SK-N-SH (cell line): Measurements from ENCODE around the gene ID4. TPM values are rescaled to one million over a fixed set of nuclear protein-coding genes. Genes with fewer than 3 reads are reported as not detected.

Experiments used
- CTCF ChIA-PET: fragments of 300-600, 350-600 bp; formaldehyde crosslinking; extraction: SDS; loops from one replicate; lab custom pipeline; 2021; lab: Yijun Ruan, JAX
- POLR2A ChIA-PET: fragments of 350-600 bp; sonication (Branson Sonifier 250); formaldehyde crosslinking; extraction: SDS; loops from one replicate; lab custom pipeline; 2020; ENCODE audit warnings: antibody characterized with exemption, inconsistent platforms; lab: Yijun Ruan, JAX
- DNase-seq: peaks from one replicate; pipeline ENCODE4 v3.0.0; 2012
- H2AFZ ChIP-seq: fragments of 200-600 bp; sonication (generic); 2 replicates; pipeline ENCODE4 v1.8.1; 2016; ENCODE audit warnings: antibody characterized with exemption, mild to moderate bottlenecking, low read depth
- H3F3A ChIP-seq: fragments of 200-600 bp; sonication (generic); replicated peaks from 2 replicates; pipeline ENCODE3; 2016; ENCODE audit warnings: antibody characterized with exemption, mild to moderate bottlenecking; ENCODE audit not compliant: insufficient read depth
- H3K27ac ChIP-seq, 2 experiments: fragments of 200-500 bp in 1 of 2; fragments of 200-600 bp in 1 of 2; sonication (Bioruptor generic) in 1 of 2; sonication (generic), shearing (Covaris generic) in 1 of 2; 2 replicates each; pipeline versions ENCODE4 v1.5.1 to v1.6.1; 2014 to 2016; ENCODE audit warnings: low read depth in 2 of 2, inconsistent platforms in 1 of 2, low read length in 1 of 2, mild to moderate bottlenecking in 1 of 2, mixed read lengths in 1 of 2
- H3K27me3 ChIP-seq: fragments of 200-600 bp; sonication (generic), shearing (Covaris generic); 2 replicates; pipeline ENCODE4 v1.6.1; 2016; ENCODE audit warnings: mixed run types; ENCODE audit not compliant: insufficient read depth
- H3K36me3 ChIP-seq, 2 experiments: fragments of 200-500 bp in 1 of 2; fragments of 200-600 bp in 1 of 2; sonication (Bioruptor generic) in 1 of 2; sonication (generic) in 1 of 2; replicated peaks in 1 of 2; 2 replicates each; pipeline versions ENCODE3 to v1.5.1; 2014 to 2016; ENCODE audit warnings: low read length in 1 of 2, mild to moderate bottlenecking in 1 of 2; ENCODE audit not compliant: insufficient read depth in 2 of 2, control insufficient read depth in 1 of 2
- H3K4me1 ChIP-seq, 2 experiments: fragments of 200-500 bp in 1 of 2; fragments of 200-600 bp in 1 of 2; sonication (Bioruptor generic) in 1 of 2; sonication (generic), shearing (Covaris generic) in 1 of 2; 2 replicates each; pipeline versions ENCODE4 v1.5.1 to v1.6.1; 2014 to 2016; ENCODE audit warnings: low read depth in 1 of 2, low read length in 1 of 2, mixed run types in 1 of 2; ENCODE audit not compliant: insufficient read depth in 2 of 2, control insufficient read depth in 1 of 2
- H3K4me2 ChIP-seq: fragments of 200-600 bp; sonication (generic), shearing (Covaris generic); 2 replicates; pipeline ENCODE4 v1.6.1; 2017; ENCODE audit warnings: mixed run types
- H3K4me3 ChIP-seq, 2 experiments: fragments of 200-500 bp in 1 of 2; fragments of 200-600 bp in 1 of 2; sonication (Bioruptor generic) in 1 of 2; sonication (generic), shearing (Covaris generic) in 1 of 2; 2 replicates each; pipeline versions ENCODE4 v1.5.1 to v1.8.1; 2014 to 2016; ENCODE audit warnings: low read depth in 2 of 2, inconsistent platforms in 1 of 2, low read length in 1 of 2, mild to moderate bottlenecking in 1 of 2, mixed read lengths in 1 of 2, moderate library complexity in 1 of 2
- H3K79me2 ChIP-seq: fragments of 200-600 bp; sonication (generic); 2 replicates; pipeline ENCODE4 v1.8.1; 2017; ENCODE audit warnings: mild to moderate bottlenecking; ENCODE audit not compliant: insufficient read depth
- H3K9ac ChIP-seq: fragments of 200-600 bp; sonication (generic); 2 replicates; pipeline ENCODE4 v1.6.1; 2017; ENCODE audit warnings: mixed run types
- H3K9me2 ChIP-seq: fragments of 200-600 bp; sonication (generic); 2 replicates; pipeline ENCODE4 v1.6.1; 2017; ENCODE audit warnings: mixed run types
- H3K9me3 ChIP-seq: fragments of 200-600 bp; sonication (generic); 2 replicates; pipeline ENCODE4 v1.6.1; 2017; ENCODE audit warnings: mixed run types, mild to moderate bottlenecking, moderate library complexity
- H4K20me1 ChIP-seq: fragments of 200-600 bp; sonication (generic); 2 replicates; pipeline ENCODE4 v1.6.1; 2017; ENCODE audit warnings: mild to moderate bottlenecking, mixed run types; ENCODE audit not compliant: insufficient read depth
- CHD2 ChIP-seq: fragments of 150-350 bp; IDR thresholded peaks from 2 replicates; pipeline ENCODE4 v1.6.1; 2018; ENCODE audit warnings: low read length; ENCODE audit not compliant: partially characterized antibody
- CTCF ChIP-seq: fragments of 200-600 bp; sonication (generic); IDR thresholded peaks from 2 replicates; pipeline ENCODE4 v1.6.1; 2017; ENCODE audit warnings: antibody characterized with exemption, mild to moderate bottlenecking, moderate library complexity
- EP300 ChIP-seq, 2 experiments: IDR thresholded peaks; 2 replicates each; pipeline versions ENCODE4 v1.4.0 to v1.6.1; 2012; ENCODE audit warnings: borderline replicate concordance in 1 of 2, low read depth in 1 of 2, low read length in 1 of 2
- EZH2phosphoT487 ChIP-seq: fragments of 200-600 bp; sonication (generic); IDR thresholded peaks from 2 replicates; pipeline ENCODE4 v1.6.1; 2017; ENCODE audit warnings: low read depth, mixed run types, mild to moderate bottlenecking, antibody characterized with exemption, moderate library complexity, borderline replicate concordance
- FOSL2 ChIP-seq: IDR thresholded peaks from 2 replicates; pipeline ENCODE4 v1.4.0; 2012; ENCODE audit warnings: low read depth, mild to moderate bottlenecking, moderate library complexity, borderline replicate concordance
- FOXJ3 ChIP-seq: sonication (generic); formaldehyde crosslinking; IDR thresholded peaks from 2 replicates; pipeline ENCODE4 v1.5.1; 2020; ENCODE audit warnings: mild to moderate bottlenecking, missing genetic modification reagents
- FOXM1 ChIP-seq: IDR thresholded peaks from 2 replicates; pipeline ENCODE4 v1.4.0; 2012; ENCODE audit warnings: low read depth, mild to moderate bottlenecking
- GABPA ChIP-seq: IDR thresholded peaks from 2 replicates; pipeline ENCODE4 v1.4.0; 2012; ENCODE audit warnings: low read depth, mild to moderate bottlenecking
- GATA2 ChIP-seq: sonication (generic); formaldehyde crosslinking; IDR thresholded peaks from 2 replicates; pipeline ENCODE4 v1.5.0; 2020; ENCODE audit warnings: mild to moderate bottlenecking, missing genetic modification reagents
- JUND ChIP-seq: IDR thresholded peaks from 2 replicates; pipeline ENCODE4 v1.4.0; 2012
- MEF2A ChIP-seq: IDR thresholded peaks from 2 replicates; pipeline ENCODE4 v1.4.0; 2012; ENCODE audit warnings: low read depth, borderline replicate concordance
- MXI1 ChIP-seq: IDR thresholded peaks from 2 replicates; pipeline ENCODE4 v1.6.1; 2012; ENCODE audit warnings: mild to moderate bottlenecking, low read depth, low read length, improper control_type of control experiment
- NRF1 ChIP-seq: IDR thresholded peaks from 2 replicates; pipeline ENCODE4 v1.6.1; 2012; ENCODE audit warnings: low read depth, mild to moderate bottlenecking, low read length
- RAD21 ChIP-seq: IDR thresholded peaks from 2 replicates; pipeline ENCODE4 v1.6.1; 2012; ENCODE audit warnings: mild to moderate bottlenecking, low read length
- RCOR1 ChIP-seq: fragments of 150-350 bp; IDR thresholded peaks from 2 replicates; pipeline ENCODE4 v1.6.1; 2017; ENCODE audit warnings: antibody characterized with exemption, low read length
- RFX5 ChIP-seq: IDR thresholded peaks from 2 replicates; pipeline ENCODE4 v1.6.1; 2012; ENCODE audit warnings: mild to moderate bottlenecking, improper control_type of control experiment, low read length
- RXRA ChIP-seq: IDR thresholded peaks from 2 replicates; pipeline ENCODE4 v1.4.0; 2012; ENCODE audit warnings: low read depth, mild to moderate bottlenecking, borderline replicate concordance
- TAF1 ChIP-seq: IDR thresholded peaks from 2 replicates; pipeline ENCODE4 v1.6.1; 2012; ENCODE audit warnings: low read depth, mild to moderate bottlenecking, low read length, moderate library complexity, borderline replicate concordance
- TCF12 ChIP-seq: IDR thresholded peaks from 2 replicates; pipeline ENCODE4 v1.4.0; 2012
- YY1 ChIP-seq: IDR thresholded peaks from 2 replicates; pipeline ENCODE4 v1.4.0; 2012; ENCODE audit warnings: low read depth, mild to moderate bottlenecking
- WGBS: methylation state at CpG from one replicate; pipeline ENCODE4 v1.1.6; 2017; ENCODE audit warnings: low lambda C conversion rate; 5-methylcytosine and 5-hydroxymethylcytosine counted together
- polyA plus RNA-seq, 3 experiments: library from polyadenylated mRNA; depleted of rRNA; stranded (reverse); fragments of >200 nt; gene quantifications; 2 replicates each; pipeline ENCODE4 v1.2.3, GENCODE V29; 2012
- TF ChIP-seq, protein P1 (sequence below): IDR thresholded peaks from 2 replicates; pipeline ENCODE4 v1.4.0; 2012; ENCODE audit warnings: low read depth, borderline replicate concordance
- TF ChIP-seq, protein P2 (sequence below): fragments of 150-350 bp; IDR thresholded peaks from 2 replicates; pipeline ENCODE4 v1.6.1; 2017; ENCODE audit warnings: antibody characterized with exemption, low read length, low read depth, borderline replicate concordance

Gene ID4
- polyA plus RNA-seq, 1 of the 3 experiments (the other 2 are of a cell fraction) = 4.9 TPM

DNA sequence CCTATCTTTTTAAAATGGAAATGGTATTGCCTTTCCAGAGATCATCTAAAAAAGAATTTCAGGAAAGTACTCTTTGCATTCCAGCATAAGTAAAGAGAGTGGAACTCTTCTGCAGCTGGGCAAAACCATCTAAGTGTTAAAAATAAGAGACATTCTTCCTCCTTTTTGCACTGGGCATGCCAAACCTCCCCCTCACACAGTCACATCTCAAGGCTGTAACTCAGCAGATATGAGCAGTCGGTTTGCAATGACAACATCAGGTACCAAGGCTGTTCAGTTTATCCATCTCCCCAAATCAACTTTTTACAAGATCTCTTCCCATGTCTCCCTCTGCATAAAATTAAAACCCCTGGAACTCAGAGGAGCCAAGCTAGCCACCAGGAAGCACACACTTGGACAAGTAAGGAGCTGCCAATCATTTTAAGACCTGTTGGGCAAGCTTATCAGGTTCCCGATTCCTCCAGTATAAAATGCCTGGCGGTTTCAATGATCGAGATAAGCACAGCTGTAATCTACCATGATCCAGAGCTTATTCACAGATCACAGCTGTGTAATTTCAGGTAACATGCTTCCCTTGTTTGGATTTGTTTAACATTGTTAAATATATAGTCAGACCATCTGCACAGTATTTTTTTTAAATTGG is 23.2 kb downstream of the ID4 start:
- TF ChIP-seq RAD21 (no peak), RFX5 (no peak), FOSL2 (no peak), YY1 (no peak), MEF2A (no peak)
- no peaks in the 10 kb centered on the region for H3K36me3 ChIP-seq
- no peaks in the 10 kb centered on the region for H3K9me2 ChIP-seq
- H3K4me3 ChIP-seq = no peak overlapping the region
- WGBS = 3% methylated on average over 4 of the region's 4 CpGs
- no peak overlapping the region for H3K4me2 ChIP-seq
- H3K79me2 ChIP-seq = no peaks in the 10 kb centered on the region
- CTCF ChIA-PET = no interaction called here
- POLR2A ChIA-PET = no interaction called here
- no peak for DNase-seq
- no peak overlapping the region for H2AFZ ChIP-seq
- H3K9me3 ChIP-seq = no peaks in the 10 kb centered on the region
- no peaks in the 10 kb centered on the region for H3K4me1 ChIP-seq
- no peak overlapping the region for H3K27ac ChIP-seq
- no peaks in the 10 kb centered on the region for H3F3A ChIP-seq
- H3K9ac ChIP-seq = no peak overlapping the region
- no peaks in the 10 kb centered on the region for H4K20me1 ChIP-seq
- no peaks in the 10 kb centered on the region; the same call in 1 of the 2 replicates for H3K27me3 ChIP-seq

DNA sequence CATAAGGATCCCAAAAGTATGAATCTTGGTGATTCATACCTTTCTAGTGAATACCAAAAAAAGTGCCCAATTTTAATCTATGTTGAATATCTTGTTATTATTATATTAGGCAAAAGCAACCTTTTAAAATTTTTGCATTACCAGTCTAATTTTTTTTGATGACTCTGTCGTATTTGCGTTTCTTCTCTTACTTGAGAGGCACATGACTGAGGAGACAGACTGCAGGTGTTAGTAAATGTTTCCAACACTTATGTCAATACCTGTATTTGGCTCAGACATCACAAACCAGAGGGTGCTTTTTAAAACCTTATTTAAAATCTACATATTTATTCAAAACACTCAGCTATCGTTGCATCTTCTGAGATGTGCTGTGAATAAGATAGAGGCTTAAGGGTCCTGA is 27.1 kb downstream of the ID4 start:
- Histone ChIP-seq H3K9me3 (no peaks in the 10 kb centered on the region), H3K4me3 (no peak overlapping the region), H4K20me1 (no peaks in the 10 kb centered on the region), H3K9ac (no peak overlapping the region)
- TF ChIP-seq FOXJ3 = no peak
- no peak for TF ChIP-seq RCOR1
- no peak for TF ChIP-seq FOSL2
- TF ChIP-seq GATA2 = no peak
- no peak for TF ChIP-seq EP300 (IDR thresholded peaks at IDR 0.05; ENCODE audit: borderline replicate concordance in 1 of 2, low read depth in 1 of 2, low read length in 1 of 2)
- TF ChIP-seq CHD2 = no peak
- TF ChIP-seq EZH2phosphoT487 = no peak
- TF ChIP-seq FOXM1 = no peak
- TF ChIP-seq TAF1 = no peak
- TF ChIP-seq CTCF = no peak
- no peak for TF ChIP-seq MXI1
- TF ChIP-seq GABPA = no peak
- no peak for TF ChIP-seq JUND
- TF ChIP-seq RXRA = no peak
- TF ChIP-seq NRF1 = no peak
- no peak for TF ChIP-seq TCF12
- TF ChIP-seq, protein P1, sequence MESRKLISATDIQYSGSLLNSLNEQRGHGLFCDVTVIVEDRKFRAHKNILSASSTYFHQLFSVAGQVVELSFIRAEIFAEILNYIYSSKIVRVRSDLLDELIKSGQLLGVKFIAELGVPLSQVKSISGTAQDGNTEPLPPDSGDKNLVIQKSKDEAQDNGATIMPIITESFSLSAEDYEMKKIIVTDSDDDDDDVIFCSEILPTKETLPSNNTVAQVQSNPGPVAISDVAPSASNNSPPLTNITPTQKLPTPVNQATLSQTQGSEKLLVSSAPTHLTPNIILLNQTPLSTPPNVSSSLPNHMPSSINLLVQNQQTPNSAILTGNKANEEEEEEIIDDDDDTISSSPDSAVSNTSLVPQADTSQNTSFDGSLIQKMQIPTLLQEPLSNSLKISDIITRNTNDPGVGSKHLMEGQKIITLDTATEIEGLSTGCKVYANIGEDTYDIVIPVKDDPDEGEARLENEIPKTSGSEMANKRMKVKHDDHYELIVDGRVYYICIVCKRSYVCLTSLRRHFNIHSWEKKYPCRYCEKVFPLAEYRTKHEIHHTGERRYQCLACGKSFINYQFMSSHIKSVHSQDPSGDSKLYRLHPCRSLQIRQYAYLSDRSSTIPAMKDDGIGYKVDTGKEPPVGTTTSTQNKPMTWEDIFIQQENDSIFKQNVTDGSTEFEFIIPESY = no peak
- TF ChIP-seq, protein P2, sequence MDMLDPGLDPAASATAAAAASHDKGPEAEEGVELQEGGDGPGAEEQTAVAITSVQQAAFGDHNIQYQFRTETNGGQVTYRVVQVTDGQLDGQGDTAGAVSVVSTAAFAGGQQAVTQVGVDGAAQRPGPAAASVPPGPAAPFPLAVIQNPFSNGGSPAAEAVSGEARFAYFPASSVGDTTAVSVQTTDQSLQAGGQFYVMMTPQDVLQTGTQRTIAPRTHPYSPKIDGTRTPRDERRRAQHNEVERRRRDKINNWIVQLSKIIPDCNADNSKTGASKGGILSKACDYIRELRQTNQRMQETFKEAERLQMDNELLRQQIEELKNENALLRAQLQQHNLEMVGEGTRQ = no peak
- TF ChIP-seq, all 33 proteins: peak for 0
- Histone ChIP-seq H3K9me2 (no peaks in the 10 kb centered on the region), H3K4me2 (no peak overlapping the region), H3K27me3 (peaks cover 6% of the 10 kb centered on the region; the same call in 1 of the 2 replicates), H3F3A (no peaks in the 10 kb centered on the region), H3K36me3 (no peaks in the 10 kb centered on the region), H3K4me1 (peaks cover 0 to 4% of the 10 kb centered on the region in 2 experiments; a peak in 1 of 4 replicates), H2AFZ (no peak overlapping the region), H3K27ac (no peak overlapping the region), H3K79me2 (no peaks in the 10 kb centered on the region)
- no peak for DNase-seq
- ChIA-PET CTCF (interaction anchor here (0.6 to 1.4 kb wide), 2 partner anchors 12 to 198 kb away, joined by 3 read pairs; no protein-coding TSS in a partner anchor), POLR2A (no interaction called here)
- WGBS = 12% methylated on average over 3 of the region's 3 CpGs
